ENCODE results near the gene DYNC2LI1.
A peak's percentile ranks its signal among the peaks of the same experiment; 100 is the strongest.
"Not testable (repeated sequence)": the region's sequence is repeated elsewhere in the genome, so short reads cannot be mapped to it uniquely, and the experiment has no call there.

The DYNC2LI1 gene

GRCh38 chr2:43773876-43774613, at the start of gene DYNC2LI1:
Gene DYNC2LI1, plus strand, starts transcription at chr2:43774039. Its CDS starts 100 bp downstream, at chr2:43774139.
- DNase-seq = peak; percentile 81

DNA sequence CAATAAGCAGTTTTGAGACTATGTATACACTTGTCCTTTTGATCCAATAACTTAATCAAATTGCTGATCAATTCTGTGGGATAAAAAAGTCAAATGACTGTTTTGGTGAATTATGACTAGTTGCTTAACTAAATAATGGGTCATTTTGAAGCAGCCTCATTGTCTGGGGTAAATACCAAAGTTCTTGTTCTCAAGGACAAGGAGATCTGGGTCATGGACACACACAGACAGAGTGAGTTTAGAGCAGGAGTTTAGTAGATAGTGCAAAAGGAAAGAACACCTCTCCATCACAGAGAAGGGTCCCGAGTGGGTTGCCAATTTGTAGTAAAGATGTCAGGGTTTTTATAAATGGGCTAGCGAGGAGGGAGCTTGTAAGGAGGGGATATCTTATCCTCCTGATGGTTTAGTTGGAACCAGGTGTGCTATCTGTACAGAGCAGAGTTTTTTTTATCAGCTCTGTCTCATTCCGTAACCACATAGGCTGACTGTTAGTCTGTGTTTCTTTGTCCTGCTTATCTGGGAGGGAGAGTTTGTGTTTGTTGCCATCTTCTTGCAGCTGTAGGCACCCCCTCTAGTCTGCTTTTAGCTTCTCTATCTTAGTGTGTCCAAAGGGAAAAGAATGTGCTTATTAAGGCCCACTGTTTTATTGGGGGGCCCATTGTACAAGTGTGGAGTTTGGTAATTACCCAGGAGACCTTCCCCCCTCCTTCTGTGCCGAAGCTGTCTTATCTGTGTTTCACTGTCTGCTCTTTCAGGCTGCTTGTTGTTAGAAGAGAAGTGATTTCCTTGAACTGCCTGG, 48.9 kb upstream of the DYNC2LI1 start:
- no peak for DNase-seq

GRCh38 chr2:43725711-43726246, 48.1 kb upstream of the DYNC2LI1 start:
- DNase-seq = no peak

GRCh38 chr2:43726961-43727633, 46.7 kb upstream of the DYNC2LI1 start:
- DNase-seq = not testable (repeated sequence)

DNA sequence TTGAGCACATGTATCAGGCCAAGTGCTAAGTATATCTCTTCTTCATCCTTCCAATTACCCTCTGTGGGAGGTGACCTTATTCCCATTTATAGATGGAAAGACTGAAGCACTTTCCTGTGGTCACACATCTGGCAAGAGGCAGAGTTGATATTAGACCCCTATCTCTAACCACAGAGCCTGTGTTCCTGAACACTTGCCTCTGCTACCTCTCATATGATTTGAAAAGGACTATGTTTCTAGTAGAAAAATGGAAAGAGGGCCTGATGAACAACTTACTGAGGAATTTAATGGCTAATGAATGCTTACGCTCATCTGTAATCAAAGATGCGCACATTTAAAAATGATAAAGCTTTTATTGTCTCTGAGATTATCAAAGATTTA, 46.2 kb upstream of the DYNC2LI1 start:
- no peak for DNase-seq

DNA sequence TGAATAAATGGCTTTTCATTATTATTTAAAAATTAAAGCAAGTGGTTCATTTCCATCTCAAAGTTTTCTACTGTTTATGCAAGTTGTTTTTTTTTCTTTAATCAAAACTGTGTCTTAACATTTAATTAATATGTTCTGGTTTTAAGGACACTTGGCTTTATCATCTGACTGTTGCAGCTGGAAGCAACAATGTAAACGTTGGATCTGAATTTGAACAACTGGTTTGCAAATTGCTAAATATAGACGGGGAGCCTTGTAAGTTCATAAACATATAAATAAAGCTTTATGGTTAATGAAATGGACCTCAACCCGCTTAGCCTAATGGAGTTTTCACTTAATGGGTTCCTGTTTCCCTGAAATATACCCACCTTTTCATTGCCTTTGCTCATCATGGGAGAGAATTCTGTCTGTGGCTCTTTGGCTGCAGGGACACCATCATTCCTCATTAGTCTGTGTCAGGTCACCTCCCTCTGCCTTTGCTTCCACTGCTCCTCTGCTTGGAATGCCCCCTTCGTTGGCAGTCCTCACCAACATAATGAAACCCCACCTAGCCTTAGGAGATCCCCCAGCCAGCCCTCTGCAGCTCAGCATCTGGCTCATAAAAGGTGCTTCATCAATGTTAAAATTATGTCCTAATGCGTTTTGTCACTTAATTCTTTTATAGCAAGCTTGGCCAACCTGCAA, 44.2 kb upstream of the DYNC2LI1 start:
- DNase-seq = no peak

GRCh38 chr2:43731211-43731610, 42.6 kb upstream of the DYNC2LI1 start:
- DNase-seq = no peak

DNA sequence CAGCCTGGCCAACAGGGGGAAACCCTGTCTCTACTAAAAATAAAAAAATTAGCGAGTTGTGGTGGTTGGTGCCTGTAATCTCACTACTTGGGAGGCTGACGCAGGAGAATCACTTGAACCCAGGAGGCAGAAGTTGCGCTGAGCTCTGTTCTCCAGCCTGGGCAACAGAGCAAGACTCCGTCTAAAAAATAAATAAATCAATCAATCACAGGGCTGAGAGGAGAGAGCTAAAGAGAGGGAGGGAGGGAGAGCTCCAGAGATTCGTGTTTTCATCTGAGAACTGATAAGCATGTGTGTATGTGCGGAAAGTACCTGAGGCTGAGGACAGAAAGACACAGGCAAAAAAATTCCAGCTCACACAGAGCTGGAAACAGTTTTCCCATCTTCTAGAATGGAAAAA, 37.2 kb upstream of the DYNC2LI1 start:
- DNase-seq = no peak

DNA sequence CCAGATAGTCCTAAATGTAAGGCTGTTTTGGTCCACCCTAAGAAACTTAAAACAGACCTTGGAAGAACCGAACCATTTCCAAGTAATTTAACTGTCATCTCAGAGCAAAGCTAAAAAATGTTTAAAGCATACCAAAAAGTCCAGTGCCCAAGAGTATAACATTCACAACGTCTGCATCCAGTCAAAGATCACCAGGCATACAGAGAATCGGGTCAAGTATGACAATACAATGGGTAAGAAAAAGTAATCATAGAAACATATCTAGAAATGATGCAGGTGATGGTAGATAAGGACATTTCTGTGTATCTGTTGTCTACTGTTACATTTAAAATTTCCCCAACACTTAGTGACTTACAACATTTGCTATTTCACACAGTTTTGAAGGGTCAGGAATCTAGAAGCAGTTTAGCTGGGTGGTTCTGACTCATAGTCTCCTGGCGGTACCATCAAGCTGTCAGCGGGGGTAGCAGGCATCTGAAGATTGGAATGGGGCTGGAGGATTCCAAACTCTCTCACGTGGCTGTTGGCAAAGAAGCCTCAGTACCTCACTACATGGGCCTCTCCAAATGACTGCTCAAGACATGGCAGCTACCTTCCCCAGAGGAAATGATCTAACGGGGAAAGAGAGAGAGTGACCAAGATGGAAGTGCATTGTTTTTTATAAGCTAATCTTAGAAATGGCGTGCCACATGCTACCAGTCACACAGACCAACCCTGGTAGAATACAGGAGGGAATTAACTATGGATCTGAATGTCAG, 36.6 kb upstream of the DYNC2LI1 start:
- no peak for DNase-seq

DNA sequence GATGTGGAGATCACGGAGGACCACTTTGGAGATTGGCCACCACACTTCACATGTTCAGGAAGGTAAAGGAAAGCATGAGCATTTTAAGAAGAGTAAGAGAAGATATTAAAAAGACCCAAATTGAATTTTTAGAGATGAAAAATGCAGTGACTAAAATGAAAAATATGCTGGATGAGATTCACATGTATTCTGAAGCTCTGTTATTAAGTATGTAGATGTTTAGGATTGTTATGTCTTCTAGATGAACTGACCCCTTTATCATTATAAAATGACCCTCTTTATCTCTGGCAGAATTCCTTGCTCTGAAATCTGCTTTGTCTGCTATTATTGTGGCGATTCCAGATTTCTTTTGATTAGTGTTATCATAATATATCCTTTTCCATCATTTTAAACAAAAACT, 36.0 kb upstream of the DYNC2LI1 start:
- DNase-seq = no peak

GRCh38 chr2:43738257-43738656, 35.6 kb upstream of the DYNC2LI1 start:
- DNase-seq = no peak

DNA sequence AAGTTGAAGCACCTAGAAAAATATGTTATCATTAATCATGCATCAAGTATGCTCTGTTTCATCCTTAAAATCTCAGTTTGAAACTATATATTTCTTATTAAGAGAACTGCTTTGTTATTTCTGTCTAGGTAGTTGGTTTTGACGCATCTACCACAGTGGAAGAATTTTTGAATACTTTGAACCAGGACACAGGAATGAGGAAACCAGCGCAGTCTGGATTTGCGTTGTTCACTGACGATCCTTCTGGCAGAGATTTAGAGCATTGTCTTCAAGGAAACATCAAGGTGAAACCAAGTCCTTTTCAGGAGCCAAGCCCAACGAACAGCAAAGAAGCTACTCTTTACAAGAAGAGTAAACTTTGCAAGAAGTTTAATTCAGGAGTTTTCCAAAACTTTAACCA, 30.1 kb upstream of the DYNC2LI1 start:
- DNase-seq = no peak

DNA sequence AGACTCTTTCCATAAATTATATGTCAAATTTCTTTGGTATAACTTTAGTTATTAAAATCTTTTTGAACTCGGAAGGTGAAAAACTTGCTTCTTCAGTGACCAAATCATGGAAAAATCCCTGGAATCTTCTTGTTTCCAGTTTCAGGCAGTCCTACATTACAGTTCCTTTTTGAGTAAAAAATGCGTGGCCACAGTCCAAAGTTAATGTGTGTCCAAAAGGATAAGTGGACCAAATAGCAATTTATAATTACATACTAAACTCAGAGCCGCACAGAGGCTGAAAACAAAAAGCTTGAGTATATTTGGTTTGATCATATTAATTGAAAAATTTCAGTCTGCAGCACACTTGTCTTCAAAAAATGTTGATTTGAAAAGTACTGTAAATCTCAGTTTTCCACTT, 28.4 kb upstream of the DYNC2LI1 start:
- no peak for DNase-seq

DNA sequence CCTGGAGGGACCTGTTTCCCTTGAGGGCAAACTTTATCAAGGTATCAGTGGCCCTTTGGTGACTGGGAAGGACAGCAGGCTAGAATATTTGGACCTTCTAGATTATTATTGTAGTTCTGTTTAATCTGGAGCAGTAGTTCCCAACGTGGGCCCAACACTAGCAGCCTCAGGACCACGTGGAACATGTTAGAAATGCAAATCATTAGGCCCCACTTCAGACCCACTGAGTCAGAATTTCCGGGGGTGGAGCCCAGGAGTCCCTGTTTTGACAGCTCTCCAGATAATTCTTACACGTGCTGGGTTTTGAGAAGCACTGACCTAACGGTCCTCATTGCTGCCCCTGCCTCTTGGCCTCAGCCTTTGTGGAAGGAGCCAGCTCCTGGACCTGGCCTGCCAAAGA, 25.5 kb upstream of the DYNC2LI1 start:
- DNase-seq = no peak

DNA sequence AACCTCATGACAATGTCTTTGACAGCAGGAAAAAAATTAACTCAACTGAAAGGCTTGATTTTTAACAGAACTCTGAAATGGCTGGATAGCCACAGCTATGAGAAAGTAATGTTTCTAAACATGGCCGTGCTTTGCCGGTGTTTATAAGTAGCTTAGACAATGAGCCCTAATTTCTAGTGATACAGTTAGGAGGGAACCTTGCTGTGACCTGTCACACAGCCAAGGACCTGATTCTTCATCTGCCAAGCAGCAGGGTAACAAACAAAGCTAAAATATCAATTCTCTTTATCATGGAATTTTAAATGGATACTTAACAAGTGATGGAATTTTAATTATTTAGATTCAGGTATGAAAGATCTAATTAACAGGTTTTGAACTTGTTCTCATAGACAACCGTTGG, 24.3 kb upstream of the DYNC2LI1 start:
- DNase-seq = no peak

- no peak for DNase-seq
Observed at GRCh38 chr2:43751476-43751990, 22.3 kb upstream of the DYNC2LI1 start.

- no peak for DNase-seq
Observed at GRCh38 chr2:43752302-43752701, 21.5 kb upstream of the DYNC2LI1 start.

DNA sequence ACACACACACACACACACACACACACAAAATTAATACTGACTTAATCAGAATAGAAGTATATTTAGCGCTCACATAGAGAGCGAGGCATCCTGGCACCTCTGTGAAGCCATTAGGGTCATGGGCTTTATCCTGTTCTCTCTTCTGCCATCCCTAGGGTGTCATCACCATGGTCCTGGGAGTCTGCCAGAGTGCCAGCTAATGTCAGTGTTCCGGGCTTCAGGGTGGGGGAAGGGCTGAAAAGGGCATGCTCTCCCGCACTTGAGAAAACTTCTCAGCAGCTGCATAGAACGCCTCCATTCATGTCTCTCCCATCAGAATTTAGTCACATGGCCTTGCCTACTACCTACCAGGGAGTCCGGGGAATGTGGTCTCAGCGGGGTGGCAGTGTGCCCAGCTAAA, 19.7 kb upstream of the DYNC2LI1 start:
- no peak for DNase-seq

DNA sequence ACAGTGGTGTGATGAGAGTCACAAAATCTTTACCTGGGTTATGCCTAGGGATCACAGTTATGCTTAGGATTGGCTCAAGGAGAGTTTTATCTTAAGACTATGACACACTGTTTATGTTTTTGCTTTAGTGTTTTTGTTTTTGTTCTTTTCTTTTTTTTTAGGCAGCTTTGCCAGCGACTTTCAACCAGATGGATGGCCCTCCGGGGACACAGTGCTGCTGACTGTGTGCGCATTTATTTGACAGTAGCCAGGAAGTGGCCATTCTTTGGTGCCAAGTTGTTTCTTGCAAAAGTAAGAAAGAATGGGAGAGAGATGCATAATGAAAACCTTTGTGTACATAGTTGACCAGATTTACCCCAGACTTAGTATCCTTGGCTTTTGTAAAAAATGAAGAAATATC, 15.1 kb upstream of the DYNC2LI1 start:
- no peak for DNase-seq

DNA sequence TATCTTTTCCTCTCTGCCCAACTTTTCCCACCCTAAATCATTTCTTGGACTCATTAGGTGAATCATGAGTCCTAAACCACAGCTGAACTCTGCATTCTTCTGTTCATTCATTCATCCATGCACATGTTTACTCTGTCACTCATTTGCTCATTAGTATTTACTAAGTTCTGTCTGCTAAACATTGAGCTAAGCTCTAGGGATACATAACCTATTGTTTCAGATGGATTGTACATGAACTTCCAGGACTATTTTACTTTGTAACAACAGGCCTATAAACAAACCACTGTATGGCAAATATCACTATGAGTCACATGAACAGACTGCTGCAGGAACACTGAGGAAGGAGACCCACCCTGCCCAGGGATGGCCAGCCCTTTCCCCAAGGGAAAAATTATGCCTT, 14.6 kb upstream of the DYNC2LI1 start:
- DNase-seq = no peak

- no peak for DNase-seq
Observed at GRCh38 chr2:43762286-43762685, 11.6 kb upstream of the DYNC2LI1 start.

DNA sequence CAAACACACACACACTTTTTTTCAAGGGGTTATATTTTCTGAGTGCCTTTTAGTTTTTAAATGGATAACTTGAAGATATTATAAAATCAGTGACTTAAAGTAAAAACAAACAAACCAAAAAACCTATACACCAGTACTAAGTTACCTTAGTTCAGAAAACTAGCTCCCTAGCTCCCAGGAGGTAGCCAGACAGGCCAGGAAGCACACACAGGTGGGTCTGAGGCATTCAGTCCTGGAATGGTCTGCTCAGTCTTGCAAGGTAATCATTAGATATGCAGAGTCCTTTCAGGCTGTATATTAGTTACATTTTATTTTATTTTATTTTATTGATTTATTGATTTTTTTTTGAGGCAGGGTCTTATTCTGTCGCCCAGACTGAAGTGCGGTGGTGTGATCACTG, 10.7 kb upstream of the DYNC2LI1 start:
- no peak for DNase-seq

All from MV-4-11 (cell line).